HepG2 (cell line): Measurements from ENCODE around the gene IL12A. TPM values are rescaled to one million over a fixed set of nuclear protein-coding genes. Genes with fewer than 3 reads are reported as not detected.

Experiments
- CC2D1A ChIP-seq: sonication (generic); formaldehyde crosslinking; IDR thresholded peaks from 2 replicates; pipeline ENCODE4 v1.8.1; 2023; ENCODE audit warnings: mild to moderate bottlenecking, missing genetic modification reagents
- CREB3 ChIP-seq: sonication (generic); formaldehyde crosslinking; IDR thresholded peaks from 2 replicates; pipeline ENCODE4 v1.5.0; 2020; ENCODE audit warnings: missing genetic modification reagents
- ETV5 ChIP-seq: IDR thresholded peaks from 2 replicates; pipeline ENCODE4 v1.6.1; 2018; ENCODE audit warnings: missing biosample characterization, missing genetic modification reagents, inconsistent platforms, borderline replicate concordance
- SMARCC2 ChIP-seq: fragments of 450-650 bp; IDR thresholded peaks from 2 replicates; pipeline ENCODE4 v1.6.1; 2017; ENCODE audit warnings: antibody characterized with exemption, mild to moderate bottlenecking
- TFE3 ChIP-seq: IDR thresholded peaks from 2 replicates; pipeline ENCODE4 v1.6.1; 2016
- ZBTB34 ChIP-seq: sonication (generic); formaldehyde crosslinking; IDR thresholded peaks from 2 replicates; pipeline ENCODE4 v1.8.0; 2022; ENCODE audit warnings: mild to moderate bottlenecking, missing genetic modification reagents
- ZNF44 ChIP-seq: sonication (generic); formaldehyde crosslinking; IDR thresholded peaks from 2 replicates; pipeline ENCODE4 v1.5.1; 2020; ENCODE audit warnings: mild to moderate bottlenecking, missing genetic modification reagents
- ZNF598 ChIP-seq: sonication (generic); formaldehyde crosslinking; IDR thresholded peaks from 2 replicates; pipeline ENCODE4 v1.5.1; 2020; ENCODE audit warnings: mild to moderate bottlenecking, missing genetic modification reagents, borderline replicate concordance
- ZNF646 ChIP-seq: sonication (generic); formaldehyde crosslinking; IDR thresholded peaks from 2 replicates; pipeline ENCODE4 v1.9.0; 2021; ENCODE audit warnings: mild to moderate bottlenecking, missing genetic modification reagents
- polyA plus RNA-seq, 8 experiments: library from polyadenylated mRNA; depleted of rRNA in 3 of 8; stranded (reverse) in 7 of 8; unstranded in 1 of 8; fragments of >200 nt; fragmentation: Illumina TruSeq in 4 of 8; extraction: Trizol in 4 of 8; gene quantifications; 2 replicates each; pipeline versions ENCODE4 v1.2.1 to v1.2.3, GENCODE V29; 2011 to 2016; ENCODE audit warnings: low read depth in 4 of 8, missing spikeins in 1 of 8, mixed read lengths in 1 of 8; ENCODE audit not compliant: insufficient read depth in 1 of 8
- total RNA-seq, 5 experiments: library from RNA; depleted of rRNA; stranded (reverse); fragments of >200 nt; fragmentation: Illumina TruSeq; extraction: Trizol; gene quantifications; 2 replicates each; pipeline ENCODE4 v1.2.3, GENCODE V29; 2016; ENCODE audit warnings: low read depth in 1 of 5
- TF ChIP-seq, protein P1 (sequence below): IDR thresholded peaks from 2 replicates; pipeline ENCODE4 v1.6.1; 2016; ENCODE audit warnings: missing compliant biosample characterization, missing genetic modification reagents, borderline replicate concordance
- TF ChIP-seq, protein P2 (sequence below): IDR thresholded peaks from 2 replicates; pipeline ENCODE4 v1.6.1; 2016; ENCODE audit warnings: low read depth, missing genetic modification reagents, missing compliant biosample characterization

The IL12A gene
- total and polyA plus RNA-seq, 2 of the 13 experiments (the other 11 are each of a cell fraction or from before 2014, with no cell fraction given) = 0.36 to 1.1 TPM

GRCh38 chr3:159988617-159989271 lies at the start of gene IL12A (continued):
- TF ChIP-seq ZNF646 (CRISPR knock-in tag) = no peak
- TF ChIP-seq CREB3 (CRISPR knock-in tag) = no peak
- TF ChIP-seq ZNF44 (CRISPR knock-in tag) = no peak
- TF ChIP-seq CC2D1A (CRISPR knock-in tag) = no peak
- 0 out of 2 replicates have a peak, but pooled peaks have one; percentile 15 for TF ChIP-seq ZNF598 (CRISPR knock-in tag)
- TF ChIP-seq TFE3 (CRISPR knock-in tag) = no peak
- TF ChIP-seq, protein P1, sequence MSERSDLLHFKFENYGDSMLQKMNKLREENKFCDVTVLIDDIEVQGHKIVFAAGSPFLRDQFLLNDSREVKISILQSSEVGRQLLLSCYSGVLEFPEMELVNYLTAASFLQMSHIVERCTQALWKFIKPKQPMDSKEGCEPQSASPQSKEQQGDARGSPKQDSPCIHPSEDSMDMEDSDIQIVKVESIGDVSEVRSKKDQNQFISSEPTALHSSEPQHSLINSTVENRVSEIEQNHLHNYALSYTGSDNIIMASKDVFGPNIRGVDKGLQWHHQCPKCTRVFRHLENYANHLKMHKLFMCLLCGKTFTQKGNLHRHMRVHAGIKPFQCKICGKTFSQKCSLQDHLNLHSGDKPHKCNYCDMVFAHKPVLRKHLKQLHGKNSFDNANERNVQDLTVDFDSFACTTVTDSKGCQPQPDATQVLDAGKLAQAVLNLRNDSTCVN = no peak
- TF ChIP-seq, protein P2, sequence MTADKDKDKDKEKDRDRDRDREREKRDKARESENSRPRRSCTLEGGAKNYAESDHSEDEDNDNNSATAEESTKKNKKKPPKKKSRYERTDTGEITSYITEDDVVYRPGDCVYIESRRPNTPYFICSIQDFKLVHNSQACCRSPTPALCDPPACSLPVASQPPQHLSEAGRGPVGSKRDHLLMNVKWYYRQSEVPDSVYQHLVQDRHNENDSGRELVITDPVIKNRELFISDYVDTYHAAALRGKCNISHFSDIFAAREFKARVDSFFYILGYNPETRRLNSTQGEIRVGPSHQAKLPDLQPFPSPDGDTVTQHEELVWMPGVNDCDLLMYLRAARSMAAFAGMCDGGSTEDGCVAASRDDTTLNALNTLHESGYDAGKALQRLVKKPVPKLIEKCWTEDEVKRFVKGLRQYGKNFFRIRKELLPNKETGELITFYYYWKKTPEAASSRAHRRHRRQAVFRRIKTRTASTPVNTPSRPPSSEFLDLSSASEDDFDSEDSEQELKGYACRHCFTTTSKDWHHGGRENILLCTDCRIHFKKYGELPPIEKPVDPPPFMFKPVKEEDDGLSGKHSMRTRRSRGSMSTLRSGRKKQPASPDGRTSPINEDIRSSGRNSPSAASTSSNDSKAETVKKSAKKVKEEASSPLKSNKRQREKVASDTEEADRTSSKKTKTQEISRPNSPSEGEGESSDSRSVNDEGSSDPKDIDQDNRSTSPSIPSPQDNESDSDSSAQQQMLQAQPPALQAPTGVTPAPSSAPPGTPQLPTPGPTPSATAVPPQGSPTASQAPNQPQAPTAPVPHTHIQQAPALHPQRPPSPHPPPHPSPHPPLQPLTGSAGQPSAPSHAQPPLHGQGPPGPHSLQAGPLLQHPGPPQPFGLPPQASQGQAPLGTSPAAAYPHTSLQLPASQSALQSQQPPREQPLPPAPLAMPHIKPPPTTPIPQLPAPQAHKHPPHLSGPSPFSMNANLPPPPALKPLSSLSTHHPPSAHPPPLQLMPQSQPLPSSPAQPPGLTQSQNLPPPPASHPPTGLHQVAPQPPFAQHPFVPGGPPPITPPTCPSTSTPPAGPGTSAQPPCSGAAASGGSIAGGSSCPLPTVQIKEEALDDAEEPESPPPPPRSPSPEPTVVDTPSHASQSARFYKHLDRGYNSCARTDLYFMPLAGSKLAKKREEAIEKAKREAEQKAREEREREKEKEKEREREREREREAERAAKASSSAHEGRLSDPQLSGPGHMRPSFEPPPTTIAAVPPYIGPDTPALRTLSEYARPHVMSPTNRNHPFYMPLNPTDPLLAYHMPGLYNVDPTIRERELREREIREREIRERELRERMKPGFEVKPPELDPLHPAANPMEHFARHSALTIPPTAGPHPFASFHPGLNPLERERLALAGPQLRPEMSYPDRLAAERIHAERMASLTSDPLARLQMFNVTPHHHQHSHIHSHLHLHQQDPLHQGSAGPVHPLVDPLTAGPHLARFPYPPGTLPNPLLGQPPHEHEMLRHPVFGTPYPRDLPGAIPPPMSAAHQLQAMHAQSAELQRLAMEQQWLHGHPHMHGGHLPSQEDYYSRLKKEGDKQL (CRISPR knock-in tag) = no peak
- no peak for TF ChIP-seq SMARCC2
- TF ChIP-seq ETV5 (CRISPR knock-in tag) = no peak
- TF ChIP-seq ZBTB34 (CRISPR knock-in tag) = no peak
